Muscle of back (tissue), 11 donors: Measurements from ENCODE around the gene SHISA7. TPM values are rescaled to one million over a fixed set of nuclear protein-coding genes. Genes with fewer than 3 reads are reported as not detected.

Experiments
- DNase-seq, 3 donors: peaks; one replicate each; pipeline versions ENCODE4 v3.0.0 to v3.0.0-alpha.2; 2013
- polyA plus RNA-seq, 10 donors: library from polyadenylated mRNA; unstranded; fragments of 120-200 nt; gene quantifications; one replicate each; pipeline ENCODE4 v1.2.1, GENCODE V29; 2013; ENCODE audit not compliant: insufficient read length in 10 of 10

Gene SHISA7
- polyA plus RNA-seq, 10 donors = 0.07 to 0.39 (median 0.15) TPM

DNA sequence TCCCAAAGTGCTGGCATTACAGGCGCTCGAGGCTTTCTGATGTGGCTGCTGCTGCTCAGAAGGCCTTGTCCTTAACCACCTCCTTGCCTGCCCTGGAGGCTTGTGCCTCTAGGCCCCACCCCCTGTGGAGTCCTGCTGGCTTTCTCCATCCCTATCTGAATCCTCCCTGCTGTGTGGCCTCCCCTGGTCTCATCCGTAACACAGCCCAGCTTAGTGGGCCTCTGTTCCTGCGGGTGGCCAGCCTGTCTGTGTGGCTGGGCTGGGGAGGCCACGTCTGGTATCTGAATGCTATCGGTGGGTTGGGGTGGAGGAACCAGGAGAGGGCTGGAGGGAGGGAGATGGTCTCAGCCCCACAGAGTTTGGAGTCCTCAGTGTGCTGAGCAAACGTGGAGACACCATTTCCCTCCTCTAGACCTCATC lies 52.6 kb downstream of the SHISA7 start:
- no peak for DNase-seq

DNA sequence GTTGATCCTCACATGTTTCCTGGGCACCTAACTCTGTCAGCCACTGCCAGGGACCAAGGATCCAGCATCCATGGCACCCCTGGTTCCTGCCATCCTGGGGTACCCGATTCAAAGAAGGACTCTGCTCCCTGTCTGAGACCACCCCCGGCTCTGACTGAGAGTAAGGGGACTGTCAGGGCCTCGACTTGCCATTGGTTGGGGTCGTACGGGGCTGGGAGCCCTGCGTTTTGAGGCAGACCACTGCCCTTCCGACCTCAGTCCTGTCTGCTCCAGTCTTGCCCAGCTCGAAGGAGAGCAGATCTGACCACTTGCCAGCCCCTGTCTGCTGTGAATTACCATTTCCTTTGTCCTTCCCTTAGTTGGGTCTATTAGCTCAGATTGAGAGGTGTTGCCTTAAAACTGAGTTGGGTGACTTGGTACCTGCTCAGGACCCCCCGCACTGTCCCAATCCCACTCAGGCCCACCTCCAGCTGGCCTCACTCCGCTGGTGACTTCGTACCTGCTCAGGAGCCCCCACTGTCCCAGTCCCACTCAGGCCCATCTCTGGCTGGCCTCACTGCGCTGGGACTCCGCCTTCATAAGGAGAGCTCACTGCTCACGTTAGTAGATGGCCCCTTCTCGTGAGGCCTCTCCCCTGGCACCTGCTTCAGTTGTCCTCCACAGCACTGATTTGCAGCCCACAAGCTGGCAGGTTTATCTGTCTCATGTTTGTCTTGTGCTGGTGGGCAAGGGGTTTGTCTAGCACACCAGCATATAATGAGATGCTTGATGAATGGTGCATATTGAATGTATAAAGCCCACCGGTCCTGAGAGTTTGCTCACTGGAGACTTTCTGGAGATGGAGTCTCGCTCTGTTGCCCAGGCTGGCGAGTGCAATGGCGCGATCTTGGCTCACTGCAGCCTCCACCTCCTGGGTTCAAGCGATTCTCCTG lies 53.4 kb downstream of the SHISA7 start:
- DNase-seq = no peak

DNA sequence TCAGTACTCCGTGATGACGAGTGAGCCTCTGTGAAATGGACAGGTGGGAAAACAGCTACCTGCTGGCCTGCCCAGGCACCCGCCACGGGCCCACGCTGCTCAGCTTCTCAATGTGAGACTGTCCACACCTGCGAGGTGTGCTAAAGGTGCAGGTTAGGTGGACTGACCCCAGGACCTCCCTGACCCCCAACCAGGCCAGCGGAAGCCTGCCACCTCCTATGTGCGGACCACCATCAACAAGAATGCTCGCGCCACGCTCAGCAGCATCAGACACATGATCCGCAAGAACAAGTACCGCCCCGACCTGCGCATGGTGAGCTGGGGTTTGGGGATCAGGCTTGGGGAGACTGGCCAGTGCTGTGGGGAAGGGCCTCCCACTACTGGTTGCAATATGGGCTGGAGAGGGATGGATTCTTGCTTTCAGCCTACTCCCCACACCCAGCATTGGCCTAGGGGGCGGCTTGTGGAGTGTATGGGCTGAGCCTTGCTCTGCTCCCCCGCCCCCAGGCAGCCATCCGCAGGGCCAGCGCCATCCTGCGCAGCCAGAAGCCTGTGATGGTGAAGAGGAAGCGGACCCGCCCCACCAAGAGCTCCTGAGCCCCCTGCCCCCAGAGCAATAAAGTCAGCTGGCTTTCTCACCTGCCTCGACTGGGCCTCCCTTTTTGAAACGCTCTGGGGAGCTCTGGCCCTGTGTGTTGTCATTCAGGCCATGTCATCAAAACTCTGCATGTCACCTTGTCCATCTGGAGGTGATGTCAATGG lies 55.2 kb downstream of the SHISA7 start:
- no peak for DNase-seq

DNA sequence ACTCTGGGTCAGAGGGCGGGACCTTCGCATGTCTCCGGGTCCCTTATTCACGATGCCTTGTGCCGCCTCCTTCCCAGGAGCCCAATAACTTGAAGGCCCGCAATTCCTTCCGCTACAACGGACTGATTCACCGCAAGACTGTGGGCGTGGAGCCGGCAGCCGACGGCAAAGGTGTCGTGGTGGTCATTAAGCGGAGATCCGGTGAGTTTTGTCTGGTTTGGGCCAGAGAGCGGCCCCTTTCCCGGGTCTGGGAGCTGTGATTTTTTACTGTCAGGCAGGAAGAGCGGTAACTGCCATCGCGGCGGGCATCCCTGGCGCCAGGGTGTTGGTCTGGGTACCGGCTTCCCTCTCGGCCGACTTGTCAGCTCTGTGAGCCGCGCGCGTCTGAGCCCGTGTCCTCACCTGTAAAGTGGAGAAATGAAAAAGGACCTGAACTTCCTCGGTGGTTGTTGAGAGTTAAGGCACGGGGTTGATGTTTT lies 56.6 kb downstream of the SHISA7 start:
- no peak for DNase-seq

DNA sequence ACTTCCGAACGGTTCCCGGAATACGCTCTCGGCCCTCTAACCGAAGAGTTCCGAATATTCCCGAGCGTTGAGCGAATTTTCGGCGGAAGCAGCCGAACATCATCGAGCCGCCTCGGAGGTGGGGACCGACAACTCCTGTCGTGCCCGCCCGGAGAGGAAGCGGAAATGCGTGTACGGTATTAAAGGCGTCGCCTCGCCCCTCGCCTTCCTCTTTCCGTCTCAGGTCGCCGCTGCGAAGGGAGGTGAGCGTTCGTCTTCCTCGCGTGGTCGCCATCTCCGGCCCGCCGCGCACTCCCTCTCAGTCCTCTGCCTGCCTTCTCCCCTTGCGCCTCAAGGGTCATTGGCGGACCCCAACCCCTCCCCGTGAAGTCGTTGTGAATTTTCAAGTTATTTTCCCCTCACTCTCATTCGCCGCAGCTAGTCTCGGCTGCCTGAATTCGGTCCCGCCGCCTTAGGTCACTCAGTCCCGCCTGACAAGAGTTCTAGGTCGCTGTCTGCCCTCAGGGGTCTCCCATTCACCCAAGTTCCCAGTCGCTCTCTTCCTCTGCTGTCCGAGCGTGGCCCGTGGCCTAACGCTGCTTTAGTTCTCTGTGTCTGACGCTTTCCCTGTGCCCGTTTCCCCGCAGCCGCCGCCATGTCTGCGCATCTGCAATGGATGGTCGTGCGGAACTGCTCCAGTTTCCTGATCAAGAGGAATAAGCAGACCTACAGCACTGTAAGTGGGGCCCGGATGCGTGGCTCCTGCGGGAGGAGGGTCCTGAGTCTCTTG lies 57.2 kb downstream of the SHISA7 start, which contains the start of gene RPL28:
RPL28 (plus strand) TSS at position 209 of the 769 bp plus-strand sequence; CDS start at position 635, 426 bp downstream.
- DNase-seq = peak; percentile 99

DNA sequence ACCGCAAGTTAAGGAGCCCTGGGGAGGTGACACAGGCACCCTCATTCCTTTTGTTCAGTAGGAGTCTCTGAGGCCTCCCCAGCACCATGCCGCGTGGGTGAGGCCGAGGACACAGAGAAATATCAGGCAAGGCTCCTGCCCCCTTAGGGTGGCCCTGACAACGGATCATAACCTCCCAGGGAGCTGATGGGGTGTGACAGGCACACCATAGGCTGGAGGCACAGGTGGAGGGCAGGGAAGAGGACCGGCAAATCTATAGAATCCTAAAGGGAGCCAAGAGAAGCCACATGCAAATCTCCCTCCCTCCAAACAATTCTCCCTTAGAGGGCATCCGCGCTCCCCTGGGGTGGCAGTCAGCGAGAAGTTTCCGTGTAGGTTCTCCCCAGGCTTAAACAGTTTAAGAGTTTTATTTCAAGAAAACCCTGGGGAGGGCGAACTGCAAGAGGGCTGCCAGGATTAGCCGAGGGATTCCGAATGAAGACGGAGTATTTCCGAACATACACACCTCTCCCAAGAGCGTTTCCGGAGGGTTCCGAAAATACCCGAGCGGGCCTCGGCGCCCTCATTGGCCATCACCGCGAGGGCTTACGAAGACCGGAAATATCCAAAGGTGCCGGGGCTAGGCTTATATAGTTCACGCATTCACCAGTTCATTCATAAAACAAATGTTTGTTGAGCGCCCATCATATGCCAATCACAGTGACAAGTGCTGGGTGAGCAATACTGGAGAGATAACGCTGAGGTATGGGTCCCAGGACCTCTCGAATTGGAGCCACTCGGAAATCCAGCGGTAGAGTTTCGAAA lies 58.0 kb downstream of the SHISA7 start:
- peak; percentile 97 to 99 (median 97) for DNase-seq

DNA sequence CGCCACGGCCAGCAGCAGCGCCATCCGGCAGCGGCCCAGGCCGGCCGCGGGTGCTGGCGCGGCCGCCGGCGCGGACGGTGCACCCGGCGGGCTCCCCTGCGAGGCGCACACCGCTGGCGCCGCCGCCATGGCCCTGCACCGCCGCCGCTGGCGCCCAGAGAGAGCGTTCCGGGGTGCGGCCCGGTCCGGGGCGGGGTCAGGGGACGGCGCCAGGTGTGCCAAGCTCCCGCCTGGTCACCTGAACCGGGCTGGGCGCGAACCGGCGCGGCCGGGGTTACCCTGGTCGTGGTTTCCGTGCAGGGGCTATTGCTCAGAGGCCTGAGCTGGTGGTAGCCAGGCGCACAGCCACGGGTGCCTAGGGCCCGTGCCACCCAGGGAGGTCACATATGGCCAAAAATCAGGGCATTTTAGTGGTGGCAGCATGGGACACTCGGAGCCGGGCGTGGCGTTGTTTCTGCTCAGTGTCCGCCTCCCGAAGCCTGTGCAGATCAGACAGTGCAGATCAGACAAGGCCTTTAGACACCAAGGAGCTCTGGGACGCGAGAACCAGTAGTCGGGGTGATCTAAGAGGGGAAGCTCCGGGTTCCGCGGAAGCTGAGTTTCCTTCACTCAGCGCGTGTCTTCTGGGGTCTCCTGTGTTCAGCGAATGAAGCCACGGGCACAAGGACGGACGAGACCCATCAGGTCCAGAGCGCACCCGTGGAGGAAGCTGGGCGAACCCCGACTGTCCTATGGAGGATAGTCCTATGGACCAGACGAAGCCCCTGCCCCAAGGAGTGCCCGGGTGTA lies 58.8 kb downstream of the SHISA7 start, which contains the start of gene TMEM238:
TMEM238 (minus strand) TSS at position 162 of the 789 bp plus-strand sequence; CDS start at position 129, 33 bp downstream.
- peak in 1 of 3 donors; percentile 55 for DNase-seq

DNA sequence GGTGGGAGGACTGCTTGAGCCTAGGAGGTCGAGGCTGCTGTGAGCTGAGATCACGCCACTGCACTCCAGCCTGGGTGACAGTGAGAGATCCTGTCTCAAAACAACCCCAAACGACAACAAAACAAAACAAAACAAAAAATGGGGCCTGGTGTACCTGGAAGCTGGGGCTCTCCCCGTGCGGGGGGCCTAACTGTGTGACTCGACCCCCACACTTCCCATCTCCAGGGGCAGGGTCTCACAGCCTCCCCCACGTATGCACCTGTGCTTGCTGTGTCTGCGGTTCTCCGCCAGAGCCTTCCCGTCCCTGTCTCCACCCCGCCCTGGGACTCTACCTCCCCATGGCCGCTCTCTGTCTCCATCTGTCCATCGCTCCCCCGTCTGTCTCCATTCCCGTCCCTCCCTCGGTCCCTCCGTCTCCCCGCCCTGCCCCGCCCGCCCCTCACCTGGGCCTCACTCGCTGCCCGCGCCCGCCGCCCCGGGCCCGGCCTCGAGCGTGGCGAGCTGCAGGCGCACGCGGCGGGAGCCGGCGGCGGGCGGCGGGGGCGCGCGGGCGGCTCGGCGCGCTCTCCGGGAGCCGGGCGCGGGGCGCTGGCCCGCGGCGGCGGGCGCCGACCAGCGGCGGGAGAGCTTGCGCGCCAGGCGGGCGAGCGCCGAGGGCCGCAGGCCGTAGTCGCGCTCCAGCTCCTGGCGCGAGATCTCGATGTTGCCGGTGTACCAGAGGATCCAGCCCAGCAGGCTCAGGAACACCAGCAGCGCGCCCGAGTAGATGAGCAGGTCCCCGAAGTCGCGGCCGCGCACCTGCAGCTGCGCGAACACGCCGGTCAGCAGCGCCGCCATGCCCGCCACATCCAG lies 59.6 kb downstream of the SHISA7 start:
- DNase-seq = peak in 2 of 3 donors; percentile 69 to 84

DNA sequence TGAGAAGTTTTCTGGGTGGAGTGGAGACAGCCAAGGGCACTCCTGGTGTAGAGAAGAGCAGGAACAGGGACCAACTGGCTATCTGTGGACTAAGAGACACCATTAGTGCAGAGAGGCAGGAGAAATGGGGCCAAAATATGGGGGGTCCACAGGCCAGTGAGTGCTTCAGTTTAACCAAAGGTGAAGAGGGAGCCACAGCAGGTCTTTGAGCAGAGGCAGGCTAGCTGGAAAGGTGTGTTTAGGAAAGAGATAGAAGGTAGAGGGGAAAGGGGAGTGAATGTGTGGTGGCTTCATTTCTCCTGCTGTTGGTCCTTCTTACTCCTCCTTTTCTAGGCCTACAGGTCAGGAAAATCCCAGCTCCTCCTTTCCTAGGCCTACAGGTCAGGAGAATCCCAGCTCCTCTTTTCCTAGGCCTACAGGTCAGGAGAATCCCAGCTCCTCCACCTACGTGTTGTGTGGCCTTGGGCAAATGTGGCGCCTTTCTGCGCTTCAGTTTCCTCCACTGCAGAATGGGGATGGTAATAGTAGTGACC lies 60.5 kb downstream of the SHISA7 start:
- no peak for DNase-seq

DNA sequence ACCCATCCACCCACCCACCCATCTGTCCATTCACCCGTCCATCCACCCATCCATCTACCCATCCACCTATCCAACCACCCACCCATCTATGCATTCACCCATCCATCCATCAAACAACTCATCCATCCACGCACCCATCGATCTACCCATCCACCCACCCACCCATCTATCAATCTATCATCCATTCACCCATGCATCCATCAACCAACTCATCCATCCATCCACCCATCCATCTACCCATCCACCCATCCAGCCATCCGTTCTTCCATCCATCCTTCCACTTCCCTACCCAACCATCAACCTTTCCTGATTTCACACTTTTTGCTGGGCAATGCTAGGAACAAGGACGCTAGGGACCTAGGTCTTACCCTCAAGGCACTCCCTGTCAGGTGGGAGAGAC lies 61.1 kb downstream of the SHISA7 start:
- no peak for DNase-seq

DNA sequence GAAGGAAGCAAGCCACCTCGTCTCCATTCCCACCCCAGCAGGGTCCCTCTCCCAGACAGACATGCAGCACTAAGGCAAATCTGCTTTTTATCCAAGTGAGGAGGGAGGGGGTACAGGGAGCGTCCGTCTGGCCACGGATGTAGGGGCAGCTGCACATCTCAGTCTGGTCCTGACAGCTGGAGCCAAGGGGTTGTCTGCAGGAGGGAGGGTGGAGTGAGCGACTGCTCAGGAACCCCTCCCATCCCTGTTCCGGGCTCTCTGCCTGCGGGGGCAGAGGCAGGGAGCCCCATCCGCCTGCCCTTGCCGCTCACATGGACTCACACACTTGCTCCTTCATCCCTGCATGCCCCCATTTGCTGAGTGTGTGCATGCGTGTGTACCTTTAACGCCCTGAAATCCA lies 63.9 kb downstream of the SHISA7 start:
- DNase-seq = peak; percentile 51 to 81 (median 55)

Other genes with a start within 250 kb of the SHISA7 start
- 1 to 10 TPM in 1 of 10 donors, under 1 TPM in 9; 0.20 to 1.2 (median 0.56) TPM for gene PTPRH, start 233.8 kb downstream of the SHISA7 start, polyA plus RNA-seq
- gene TMEM86B, start 214.5 kb downstream of the SHISA7 start, polyA plus RNA-seq = 1 to 10 TPM; 1.4 to 3.5 (median 2.9) TPM
- gene PPP6R1, start 184.3 kb downstream of the SHISA7 start, polyA plus RNA-seq = 10 to 100 TPM; 21.5 to 31.9 (median 27.8) TPM
- 10 to 100 TPM; 14.6 to 29.6 (median 21.2) TPM for gene HSPBP1, start 163.2 kb downstream of the SHISA7 start, polyA plus RNA-seq
- 10 to 100 TPM in 1 of 10 donors, 1 to 10 TPM in 9; 5.0 to 10.9 (median 8.0) TPM for gene BRSK1, start 159.3 kb downstream of the SHISA7 start, polyA plus RNA-seq
- gene TMEM150B, start 118.0 kb downstream of the SHISA7 start, polyA plus RNA-seq = 1 to 10 TPM in 2 of 10 donors, under 1 TPM in 8; 0.45 to 1.3 (median 0.68) TPM
- gene KMT5C, start 103.4 kb downstream of the SHISA7 start, polyA plus RNA-seq = 10 to 100 TPM; 12.8 to 29.0 (median 18.0) TPM
- 1 to 10 TPM in 2 of 10 donors, under 1 TPM in 3, not detected in 5; 0.08 to 3.0 (median 0.24) TPM for gene COX6B2, start 88.6 kb downstream of the SHISA7 start, polyA plus RNA-seq
- gene GARIN5B, start 80.0 kb downstream of the SHISA7 start, polyA plus RNA-seq = under 1 TPM in 1 of 10 donors, not detected in 9; 0.07 TPM
- under 1 TPM in 8 of 10 donors, not detected in 2; 0.07 to 0.66 (median 0.39) TPM for gene IL11, start 72.8 kb downstream of the SHISA7 start, polyA plus RNA-seq
- gene TMEM190, start 66.5 kb downstream of the SHISA7 start, polyA plus RNA-seq = not detected
- under 1 TPM in 5 of 10 donors, not detected in 5; 0.12 to 0.48 (median 0.23) TPM for gene TMEM238, start 59.0 kb downstream of the SHISA7 start, polyA plus RNA-seq
- 1,000 to 10,000 TPM; 1,118 to 2,122 (median 1,535) TPM for gene RPL28, start 57.4 kb downstream of the SHISA7 start, polyA plus RNA-seq
- 10 to 100 TPM; 26.3 to 47.0 (median 37.2) TPM for gene UBE2S, start 35.5 kb downstream of the SHISA7 start, polyA plus RNA-seq
- 10 to 100 TPM; 26.6 to 40.9 (median 30.8) TPM for gene ISOC2, start 18.3 kb upstream of the SHISA7 start, polyA plus RNA-seq
- not detected for gene C19orf85, start 21.5 kb upstream of the SHISA7 start, polyA plus RNA-seq
- 1 to 10 TPM; 2.1 to 4.3 (median 3.1) TPM for gene ZNF628, start 33.3 kb upstream of the SHISA7 start, polyA plus RNA-seq
- 10 to 100 TPM; 21.1 to 41.2 (median 27.1) TPM for gene NAT14, start 41.9 kb upstream of the SHISA7 start, polyA plus RNA-seq
- gene SSC5D, start 45.1 kb upstream of the SHISA7 start, polyA plus RNA-seq = 10 to 100 TPM; 13.9 to 50.8 (median 23.6) TPM
- 1 to 10 TPM in 9 of 10 donors, under 1 TPM in 1; 0.90 to 6.8 (median 3.3) TPM for gene SBK2, start 93.8 kb upstream of the SHISA7 start, polyA plus RNA-seq
- under 1 TPM in 3 of 10 donors, not detected in 7; 0.12 to 0.49 (median 0.12) TPM for gene SBK3, start 102.2 kb upstream of the SHISA7 start, polyA plus RNA-seq
- gene ZNF579, start 137.5 kb upstream of the SHISA7 start, polyA plus RNA-seq = 10 to 100 TPM in 6 of 10 donors, 1 to 10 TPM in 4; 9.2 to 14.7 (median 10.4) TPM
- gene FIZ1, start 156.2 kb upstream of the SHISA7 start, polyA plus RNA-seq = 10 to 100 TPM in 8 of 10 donors, 1 to 10 TPM in 2; 8.5 to 13.3 (median 11.1) TPM
- 1 to 10 TPM; 4.6 to 9.1 (median 7.2) TPM for gene ZNF524, start 157.0 kb upstream of the SHISA7 start, polyA plus RNA-seq
- 1 to 10 TPM; 5.0 to 8.7 (median 6.5) TPM for gene ZNF865, start 162.3 kb upstream of the SHISA7 start, polyA plus RNA-seq
- gene ZNF784, start 181.3 kb upstream of the SHISA7 start, polyA plus RNA-seq = 1 to 10 TPM; 5.9 to 9.1 (median 7.5) TPM
- 10 to 100 TPM; 17.4 to 27.7 (median 18.9) TPM for gene ZNF580, start 197.7 kb upstream of the SHISA7 start, polyA plus RNA-seq
- 10 to 100 TPM; 17.3 to 29.8 (median 24.3) TPM for gene ZNF581, start 200.3 kb upstream of the SHISA7 start, polyA plus RNA-seq
- gene CCDC106, start 204.9 kb upstream of the SHISA7 start, polyA plus RNA-seq = 10 to 100 TPM; 10.2 to 17.7 (median 12.1) TPM
- 100 to 1,000 TPM in 7 of 10 donors, 10 to 100 TPM in 3; 94.9 to 144 (median 118) TPM for gene U2AF2, start 211.7 kb upstream of the SHISA7 start, polyA plus RNA-seq
- 10 to 100 TPM; 59.0 to 99.0 (median 74.3) TPM for gene EPN1, start 231.9 kb upstream of the SHISA7 start, polyA plus RNA-seq